GM23248 (cell line): ENCODE data around the gene TMEM14A.

Experiments
- EZH2 ChIP-seq: fragments of 200-600 bp; sonication (generic); IDR thresholded peaks from 2 replicates; pipeline ENCODE4 v1.6.1; 2018; ENCODE audit warnings: antibody characterized with exemption, mild to moderate bottlenecking; ENCODE audit not compliant: insufficient read depth, poor library complexity, severe bottlenecking
- EZH2phosphoT487 ChIP-seq: fragments of 200-600 bp; sonication (generic); IDR thresholded peaks from 2 replicates; pipeline ENCODE4 v1.6.1; 2018; ENCODE audit warnings: antibody characterized with exemption, moderate library complexity, mild to moderate bottlenecking, low read depth; ENCODE audit not compliant: insufficient read depth

GRCh38 chr6:52675372-52675771 is 4.5 kb downstream of the TMEM14A start:
- TF ChIP-seq EZH2, result no peak
- TF ChIP-seq EZH2phosphoT487, result no peak
